Tibial nerve (tissue), 4 donors: ENCODE results near the gene OSM. TPM values are rescaled to one million over a fixed set of nuclear protein-coding genes. Genes with fewer than 3 reads are reported as not detected.

ENCODE experiments used
- DNase-seq, 2 donors: peaks; one replicate each; pipeline ENCODE4 v3.0.0-alpha.2; 2019; ENCODE audit warnings: low spot score in 2 of 2
- H3K27ac ChIP-seq, 4 donors: fragments of 200-600 bp; sonication (generic) in 3 of 4; one replicate each; pipeline ENCODE4 v1.5.1; 2017 to 2019; ENCODE audit warnings: mild to moderate bottlenecking in 1 of 4
- H3K27me3 ChIP-seq, 2 donors: fragments of 200-600 bp; sonication (generic) in 1 of 2; one replicate each; pipeline versions ENCODE4 v1.5.1 to v1.6.0; 2017 to 2019
- H3K36me3 ChIP-seq, 3 donors: fragments of 200-600 bp; sonication (generic); one replicate each; pipeline ENCODE4 v1.5.1; 2018 to 2019
- H3K4me1 ChIP-seq, 4 donors: fragments of 200-600 bp; sonication (generic) in 3 of 4; one replicate each; pipeline ENCODE4 v1.5.1; 2017 to 2019
- H3K4me3 ChIP-seq, 4 donors: fragments of 200-600 bp; sonication (generic) in 3 of 4; one replicate each; pipeline ENCODE4 v1.5.1; 2017 to 2019; ENCODE audit warnings: mild to moderate bottlenecking in 1 of 4, moderate library complexity in 1 of 4
- H3K9me3 ChIP-seq, 4 donors: fragments of 200-600 bp; sonication (generic) in 3 of 4; one replicate each; pipeline ENCODE4 v1.5.1; 2017 to 2019
- EP300 ChIP-seq, 2 donors: sonication (generic); formaldehyde crosslinking; IDR thresholded peaks; one replicate each; pipeline ENCODE4 v1.6.1; 2017; ENCODE audit warnings: antibody characterized with exemption in 2 of 2, mild to moderate bottlenecking in 1 of 2
- POLR2A ChIP-seq, 2 donors: fragments of 450-650 bp; IDR thresholded peaks; one replicate each; pipeline ENCODE4 v1.6.1; 2017; ENCODE audit warnings: antibody characterized with exemption in 2 of 2, mild to moderate bottlenecking in 2 of 2, moderate library complexity in 2 of 2
- WGBS, 2 donors: methylation state at CpG; one replicate each; pipeline ENCODE4 v1.1.5; 2018; 5-methylcytosine and 5-hydroxymethylcytosine counted together
- total RNA-seq, 4 donors: library from RNA; depleted of rRNA; stranded (reverse); fragments of >200 nt; gene quantifications; one replicate each; pipeline ENCODE4 v1.1.0, GENCODE V29; 2016
- TF ChIP-seq, protein P1 (sequence below), 5 experiments: fragments of 200-600 bp in 3 of 5; fragments of 450-650 bp in 2 of 5; sonication (generic) in 3 of 5; IDR thresholded peaks; one replicate each; pipeline ENCODE4 v1.5.1; 2016 to 2019; ENCODE audit warnings: antibody characterized with exemption in 5 of 5, mild to moderate bottlenecking in 3 of 5, moderate library complexity in 2 of 5

Gene OSM
- total RNA-seq, 4 donors from 2014 or later: 1.4 to 19.7 (median 4.2) TPM

DNA sequence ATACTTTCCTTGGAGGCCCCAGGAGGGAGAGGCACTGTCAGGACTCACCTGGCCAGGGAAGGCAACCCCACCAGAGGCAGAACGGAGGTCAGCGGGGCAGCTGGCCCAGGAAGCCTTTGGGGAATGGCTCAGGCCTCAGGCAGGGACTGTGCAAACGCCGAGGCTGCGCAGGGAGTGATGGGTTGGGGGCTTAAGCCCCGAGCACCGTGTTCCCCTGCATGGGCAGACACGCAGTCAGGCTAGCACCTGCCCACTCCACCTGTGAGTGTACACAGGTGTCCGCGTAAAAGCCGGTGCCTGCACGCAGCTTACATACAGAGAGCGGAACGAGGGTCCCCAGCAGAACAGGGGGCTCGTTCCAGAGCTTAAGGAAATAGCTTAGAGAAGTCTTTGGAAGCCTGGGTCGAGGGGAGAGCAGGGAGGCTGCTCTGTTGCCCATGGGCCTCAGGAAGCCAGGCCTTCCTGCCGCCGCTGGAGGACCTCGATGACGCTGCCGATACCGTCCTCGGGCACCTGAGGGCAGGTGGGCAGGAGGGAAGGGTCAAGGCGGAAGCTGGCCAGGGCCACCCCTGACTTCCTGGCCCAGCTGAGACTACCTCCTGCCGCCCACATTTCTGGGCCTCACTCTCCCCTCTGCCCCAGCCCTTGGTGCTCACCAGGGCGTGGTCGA is 18.7 kb upstream of the OSM start:
- Histone ChIP-seq H3K9me3 (no peaks in the 10 kb centered on the region), H3K36me3 (peaks cover 0 to 49% (median 0%) of the 10 kb centered on the region in 3 donors), H3K27ac (no peak overlapping the region), H3K4me3 (no peak overlapping the region), H3K27me3 (no peaks in the 10 kb centered on the region), H3K4me1 (peaks cover 0 to 36% (median 8%) of the 10 kb centered on the region in 4 donors)
- WGBS, 2 donors: 87 to 91% methylated on average over 26 of the region's 27 CpGs
- DNase-seq: no peak
- no peak for TF ChIP-seq POLR2A (IDR thresholded peaks at IDR 0.05)
- no peak for TF ChIP-seq EP300 (IDR thresholded peaks at IDR 0.05)
- TF ChIP-seq, protein P1, sequence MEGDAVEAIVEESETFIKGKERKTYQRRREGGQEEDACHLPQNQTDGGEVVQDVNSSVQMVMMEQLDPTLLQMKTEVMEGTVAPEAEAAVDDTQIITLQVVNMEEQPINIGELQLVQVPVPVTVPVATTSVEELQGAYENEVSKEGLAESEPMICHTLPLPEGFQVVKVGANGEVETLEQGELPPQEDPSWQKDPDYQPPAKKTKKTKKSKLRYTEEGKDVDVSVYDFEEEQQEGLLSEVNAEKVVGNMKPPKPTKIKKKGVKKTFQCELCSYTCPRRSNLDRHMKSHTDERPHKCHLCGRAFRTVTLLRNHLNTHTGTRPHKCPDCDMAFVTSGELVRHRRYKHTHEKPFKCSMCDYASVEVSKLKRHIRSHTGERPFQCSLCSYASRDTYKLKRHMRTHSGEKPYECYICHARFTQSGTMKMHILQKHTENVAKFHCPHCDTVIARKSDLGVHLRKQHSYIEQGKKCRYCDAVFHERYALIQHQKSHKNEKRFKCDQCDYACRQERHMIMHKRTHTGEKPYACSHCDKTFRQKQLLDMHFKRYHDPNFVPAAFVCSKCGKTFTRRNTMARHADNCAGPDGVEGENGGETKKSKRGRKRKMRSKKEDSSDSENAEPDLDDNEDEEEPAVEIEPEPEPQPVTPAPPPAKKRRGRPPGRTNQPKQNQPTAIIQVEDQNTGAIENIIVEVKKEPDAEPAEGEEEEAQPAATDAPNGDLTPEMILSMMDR (IDR thresholded peaks at IDR 0.05): no peak

DNA sequence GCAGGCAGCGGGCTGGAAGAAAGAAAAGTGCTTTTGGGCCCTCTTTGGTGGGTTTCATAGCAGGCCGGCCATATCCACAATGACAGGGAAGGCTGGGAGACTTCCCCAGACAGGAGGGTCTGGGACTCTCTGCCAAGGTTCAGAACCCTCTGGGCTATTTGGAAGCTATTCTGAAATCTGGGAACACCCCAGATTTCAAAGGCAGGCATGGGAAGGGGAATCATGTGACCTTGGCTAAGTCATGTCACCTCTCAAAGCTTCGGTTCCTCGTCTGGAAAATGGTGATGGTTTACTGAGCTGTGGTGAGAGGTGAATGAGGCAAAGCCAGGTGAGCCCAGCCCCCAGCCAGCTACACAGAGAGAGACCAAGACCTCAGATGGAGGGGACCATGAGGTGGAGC is 18.0 kb upstream of the OSM start:
- Histone ChIP-seq H3K36me3 (peaks cover 0 to 49% (median 0%) of the 10 kb centered on the region in 3 donors), H3K27me3 (no peaks in the 10 kb centered on the region), H3K4me3 (no peak overlapping the region), H3K4me1 (peaks cover 0 to 35% (median 2%) of the 10 kb centered on the region in 4 donors), H3K27ac (no peak overlapping the region), H3K9me3 (no peaks in the 10 kb centered on the region)
- 82 to 84% methylated on average over 4 of the region's 4 CpGs for WGBS, 2 donors
- DNase-seq: no peak
- TF ChIP-seq EP300 (IDR thresholded peaks at IDR 0.05) (no peak), POLR2A (IDR thresholded peaks at IDR 0.05) (no peak)
- TF ChIP-seq, protein P1 (IDR thresholded peaks at IDR 0.05): no peak

DNA sequence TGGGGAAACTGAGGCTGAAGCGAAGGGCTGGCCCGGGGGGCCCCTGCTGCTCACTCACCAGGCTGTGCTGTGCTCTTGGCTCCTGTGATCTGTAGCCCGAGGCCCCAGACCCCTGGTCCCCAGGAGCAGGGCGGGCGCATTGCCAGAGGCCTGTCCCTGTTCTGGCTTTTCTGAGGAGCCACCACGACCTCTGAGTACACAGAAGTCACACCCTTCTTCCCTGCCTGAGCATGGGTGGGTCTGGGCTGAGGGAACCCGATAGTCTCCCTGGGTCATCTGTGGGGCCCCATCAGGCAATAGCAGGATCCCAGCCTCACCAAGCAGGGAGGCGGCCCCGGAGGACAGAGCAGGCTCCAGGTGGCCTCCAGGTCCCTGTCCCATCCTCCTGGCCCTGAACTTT is 17.5 kb upstream of the OSM start:
- H3K4me3 ChIP-seq: no peak overlapping the region
- peaks cover 0 to 49% (median 0%) of the 10 kb centered on the region in 3 donors for H3K36me3 ChIP-seq
- 77 to 78% methylated on average over 3 to 9 of the region's 9 CpGs for WGBS, 2 donors
- TF ChIP-seq EP300 (IDR thresholded peaks at IDR 0.05): no peak
- no peak for TF ChIP-seq POLR2A (IDR thresholded peaks at IDR 0.05)
- TF ChIP-seq, protein P1 (IDR thresholded peaks at IDR 0.05): no peak
- DNase-seq: no peak
- no peak overlapping the region for H3K27ac ChIP-seq
- no peaks in the 10 kb centered on the region for H3K27me3 ChIP-seq
- no peaks in the 10 kb centered on the region for H3K9me3 ChIP-seq
- H3K4me1 ChIP-seq: peaks cover 0 to 40% (median 2%) of the 10 kb centered on the region in 4 donors

DNA sequence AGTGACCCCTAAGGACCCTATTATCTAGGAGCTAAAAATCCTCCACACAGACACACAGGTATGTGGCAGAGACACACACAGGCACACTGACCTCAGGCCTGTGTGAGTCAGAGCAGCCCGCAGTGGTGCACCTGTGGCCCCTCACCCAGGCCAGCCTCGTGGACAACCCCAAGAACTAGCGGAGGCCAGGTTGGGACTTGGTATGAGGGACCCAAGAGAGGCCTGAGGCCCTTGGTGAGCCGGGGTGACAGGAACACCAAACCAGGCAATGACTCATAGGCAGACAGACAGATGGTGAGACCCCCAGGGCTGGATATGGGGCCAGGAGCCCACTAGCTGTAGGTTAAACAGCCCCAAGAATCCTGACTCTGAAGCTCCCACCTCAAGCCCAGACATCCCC is 16.7 kb upstream of the OSM start:
- H3K36me3 ChIP-seq: peaks cover 0 to 49% (median 0%) of the 10 kb centered on the region in 3 donors
- TF ChIP-seq POLR2A (IDR thresholded peaks at IDR 0.05) (no peak), EP300 (IDR thresholded peaks at IDR 0.05) (no peak)
- TF ChIP-seq, protein P1 (IDR thresholded peaks at IDR 0.05): no peak
- no peak overlapping the region for H3K4me3 ChIP-seq
- H3K9me3 ChIP-seq: no peaks in the 10 kb centered on the region
- H3K27me3 ChIP-seq: no peaks in the 10 kb centered on the region
- DNase-seq: no peak
- 74% methylated on average over 3 of the region's 4 CpGs; no CpG with 5 or more reads in 1 of the 2 donors for WGBS, 2 donors
- no peak overlapping the region for H3K27ac ChIP-seq
- peaks cover 0 to 43% (median 2%) of the 10 kb centered on the region in 4 donors for H3K4me1 ChIP-seq

DNA sequence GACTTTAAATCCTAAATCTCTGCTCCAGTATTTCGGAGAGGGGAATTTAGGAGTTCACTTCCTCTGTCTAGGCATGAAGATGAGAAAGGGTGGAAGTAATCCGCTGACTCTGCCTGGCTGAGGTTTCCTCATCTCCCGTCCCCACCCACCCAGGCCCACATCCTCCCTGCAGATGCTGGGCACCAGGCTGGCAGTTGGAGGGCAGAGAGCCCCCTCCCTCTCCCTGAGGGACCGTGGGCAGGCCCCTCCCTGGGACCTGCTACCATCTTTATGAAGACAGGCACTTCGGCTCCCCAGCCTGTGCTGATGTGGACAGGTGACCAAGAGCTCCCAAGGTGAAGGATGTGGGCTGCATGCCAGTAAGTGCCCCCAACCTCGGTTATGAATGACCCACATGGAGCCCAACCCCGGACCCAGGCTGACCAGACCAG is 16.0 kb upstream of the OSM start:
- no peaks in the 10 kb centered on the region for H3K9me3 ChIP-seq
- DNase-seq: no peak
- H3K4me3 ChIP-seq: no peak overlapping the region
- H3K27me3 ChIP-seq: no peaks in the 10 kb centered on the region
- H3K27ac ChIP-seq: no peak overlapping the region
- peaks cover 0 to 49% (median 0%) of the 10 kb centered on the region in 3 donors for H3K36me3 ChIP-seq
- peaks cover 0 to 43% (median 8%) of the 10 kb centered on the region in 4 donors for H3K4me1 ChIP-seq
- WGBS, 2 donors: 68 to 69% methylated on average over 6 to 7 of the region's 7 CpGs
- TF ChIP-seq, protein P1 (IDR thresholded peaks at IDR 0.05): no peak
- TF ChIP-seq EP300 (IDR thresholded peaks at IDR 0.05) (no peak), POLR2A (IDR thresholded peaks at IDR 0.05) (no peak)
